HG03521 (cell line): Measurements from ENCODE around the gene TLE1.

Experiments used
- ATAC-seq: cut with Tn5 transposase; IDR thresholded peaks from one replicate; pipeline ENCODE4 v1.9.1; 2021; ENCODE audit warnings: mild to moderate bottlenecking, moderate library complexity; ENCODE audit not compliant: unreplicated experiment

TLE1 gene

DNA sequence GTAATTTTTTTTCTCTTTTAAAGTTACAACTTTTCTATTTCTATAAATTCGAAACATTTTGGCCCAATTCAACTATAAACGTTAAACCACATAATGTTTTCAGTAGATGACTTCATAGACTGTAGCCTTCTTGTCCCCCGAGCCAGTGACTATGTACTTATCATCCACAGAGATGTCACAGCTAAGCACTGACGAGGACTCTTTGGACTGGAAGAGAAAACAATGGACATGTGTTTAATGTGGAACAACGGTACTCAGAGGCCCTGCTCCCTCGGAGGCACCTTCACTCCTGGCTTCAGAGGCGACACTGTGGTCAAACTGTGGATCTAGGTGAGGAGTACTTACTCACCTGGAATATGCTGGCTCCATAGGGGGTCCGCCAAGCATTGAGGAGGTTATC, 105.2 kb downstream of the TLE1 start:
- no peak for ATAC-seq

DNA sequence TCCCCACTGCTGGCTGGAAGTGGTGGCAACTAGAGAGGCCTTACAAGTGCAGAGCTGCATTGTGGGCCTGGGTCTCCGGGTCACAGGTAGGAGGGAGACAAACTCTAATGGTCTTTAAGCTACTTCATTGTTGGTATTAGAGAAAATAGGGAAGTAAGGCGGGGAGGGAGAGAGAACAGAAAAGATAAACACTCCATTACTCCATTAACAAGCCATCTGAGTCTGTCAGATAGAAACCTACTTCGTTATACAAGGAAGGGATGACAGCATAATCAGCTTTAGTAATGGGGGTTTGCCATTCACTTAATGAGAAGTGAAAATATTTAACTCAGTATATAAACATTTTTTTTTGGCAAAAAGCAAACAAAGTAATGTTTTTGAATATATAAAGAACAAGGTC, 107.4 kb downstream of the TLE1 start:
- ATAC-seq: no peak

DNA sequence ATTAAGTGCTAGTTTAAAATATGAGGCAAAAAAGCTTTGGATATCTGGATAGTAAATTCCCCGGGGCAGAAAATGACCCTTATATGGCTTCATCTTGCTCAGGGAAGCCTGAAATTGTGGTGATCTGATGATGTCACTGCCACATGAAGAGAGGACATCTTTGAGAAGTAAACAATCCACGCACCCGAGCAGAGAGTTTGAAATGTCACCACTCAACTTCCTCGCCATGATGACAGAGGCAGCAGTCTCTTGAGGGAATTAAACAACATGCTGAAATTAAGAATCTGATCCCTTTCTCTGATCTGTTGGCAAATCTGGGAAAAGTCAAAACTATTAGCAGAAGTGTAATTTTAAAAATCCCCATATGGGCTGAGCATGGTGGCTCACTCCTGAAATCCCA, 110.0 kb downstream of the TLE1 start:
- no peak for ATAC-seq

DNA sequence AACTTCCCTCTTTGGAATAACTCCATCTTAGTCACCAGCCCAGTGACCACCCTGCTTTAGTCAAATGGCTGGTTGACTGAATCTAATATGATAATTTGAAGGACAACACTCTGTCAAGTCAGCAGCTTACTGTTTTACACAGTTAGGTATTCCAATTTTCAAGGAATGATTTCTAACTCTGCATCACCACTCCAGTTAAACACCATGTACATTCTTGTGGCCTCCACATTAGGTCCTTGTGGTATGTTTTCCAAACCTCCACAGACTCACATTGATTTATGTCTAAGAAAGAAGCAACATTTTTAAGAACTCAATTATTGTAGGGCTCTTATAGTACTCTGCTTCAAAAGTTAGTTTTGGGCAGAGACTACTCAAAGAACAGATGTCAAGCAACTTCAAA, 110.7 kb downstream of the TLE1 start:
- ATAC-seq: no peak

DNA sequence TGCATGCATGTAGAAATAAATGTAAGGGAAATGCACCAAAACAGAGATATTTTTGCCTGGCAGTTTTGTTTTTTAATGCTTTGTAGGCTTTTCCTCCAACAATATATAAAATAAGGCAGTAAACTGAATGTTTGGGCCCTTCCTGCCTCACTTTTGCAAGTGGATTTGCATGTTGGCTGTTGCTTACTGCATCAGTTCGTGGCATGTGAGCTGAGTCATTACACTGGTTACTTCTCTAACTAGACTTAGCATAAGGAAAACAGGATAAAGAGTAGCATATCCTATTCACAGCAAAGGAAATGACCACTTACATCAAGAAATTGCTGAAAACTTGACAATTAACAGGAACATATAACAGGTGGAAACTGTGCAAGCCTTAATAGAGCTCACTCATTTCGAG, 113.4 kb downstream of the TLE1 start:
- ATAC-seq: no peak

DNA sequence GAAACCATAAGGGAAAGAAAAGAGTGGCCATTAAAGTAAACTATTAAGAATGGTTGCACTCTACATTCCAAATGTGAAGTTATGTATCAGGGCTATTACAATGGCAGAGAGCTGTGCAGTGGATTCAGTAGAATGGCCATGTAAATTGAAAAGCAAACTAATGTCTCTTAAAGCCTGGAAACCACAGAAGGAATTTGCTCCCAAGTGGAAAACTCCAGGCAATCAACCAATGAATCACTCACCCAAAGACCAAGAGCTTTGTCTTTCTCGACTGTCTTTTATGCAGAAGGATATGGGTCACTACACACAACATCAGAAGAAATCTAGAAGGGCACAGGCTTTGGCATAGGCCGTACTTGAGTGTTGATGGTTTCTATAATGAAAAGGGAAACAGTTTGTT, 114.9 kb downstream of the TLE1 start:
- ATAC-seq: no peak

DNA sequence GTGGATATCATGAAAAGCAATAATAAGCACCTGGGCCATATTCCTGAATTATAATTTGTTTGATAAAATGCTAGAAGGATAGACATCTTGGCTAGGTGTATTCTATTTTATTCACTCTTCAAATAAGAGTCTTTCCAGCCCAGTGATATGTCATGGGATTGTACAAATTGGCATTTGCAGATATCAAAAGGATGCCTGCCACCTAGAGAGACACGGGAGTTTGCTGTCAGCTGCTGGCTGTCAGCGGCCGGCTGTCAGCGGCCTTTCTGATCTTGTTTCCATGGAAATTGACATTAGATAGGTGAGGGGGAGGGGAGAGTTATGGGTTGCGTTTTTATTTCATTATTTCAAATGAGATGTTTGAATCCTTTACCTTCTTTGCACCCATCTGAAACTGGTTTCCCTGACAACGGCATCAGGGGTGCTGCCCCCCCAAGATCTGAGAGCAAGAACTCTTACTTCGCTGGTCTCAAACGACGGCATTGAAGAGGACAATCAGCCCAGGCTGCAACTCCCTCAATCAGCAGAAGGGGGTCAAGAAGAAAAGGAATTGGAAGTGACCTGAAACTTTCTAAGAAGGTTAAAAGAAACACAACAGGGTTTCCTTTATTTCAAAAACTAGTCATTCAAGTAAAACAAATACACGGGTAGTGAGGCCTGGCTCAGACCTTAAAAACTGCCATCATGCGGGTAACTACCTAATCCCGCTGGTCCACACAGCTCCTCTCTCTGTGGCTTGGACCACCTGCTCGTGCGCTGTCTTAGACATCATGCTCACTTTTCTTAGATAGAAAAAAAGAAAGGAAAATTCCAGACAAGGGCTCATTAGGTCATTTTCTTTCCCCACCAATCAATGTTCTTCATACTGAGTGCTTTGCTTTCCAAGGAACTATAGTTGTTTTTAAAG, 115.7 kb downstream of the TLE1 start:
- no peak for ATAC-seq

DNA sequence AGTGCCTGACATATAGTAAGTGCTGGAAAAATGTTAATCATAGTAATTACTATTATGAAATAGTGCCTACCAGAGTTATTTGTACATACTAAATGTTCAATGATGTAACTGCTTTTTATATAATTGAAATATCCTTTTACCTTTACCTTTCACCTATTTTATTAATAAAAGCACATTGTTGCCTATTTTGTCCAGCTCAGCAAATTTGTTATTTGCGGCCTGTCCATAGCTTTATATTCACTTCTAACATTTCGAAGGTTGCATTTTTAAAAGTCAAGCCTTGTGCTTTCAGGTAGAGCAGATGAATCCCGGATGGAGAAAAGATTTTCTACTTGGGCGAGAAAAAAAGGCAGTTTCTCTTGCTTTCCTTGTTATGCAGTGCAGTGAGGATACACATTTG, 119.3 kb downstream of the TLE1 start:
- ATAC-seq: no peak

DNA sequence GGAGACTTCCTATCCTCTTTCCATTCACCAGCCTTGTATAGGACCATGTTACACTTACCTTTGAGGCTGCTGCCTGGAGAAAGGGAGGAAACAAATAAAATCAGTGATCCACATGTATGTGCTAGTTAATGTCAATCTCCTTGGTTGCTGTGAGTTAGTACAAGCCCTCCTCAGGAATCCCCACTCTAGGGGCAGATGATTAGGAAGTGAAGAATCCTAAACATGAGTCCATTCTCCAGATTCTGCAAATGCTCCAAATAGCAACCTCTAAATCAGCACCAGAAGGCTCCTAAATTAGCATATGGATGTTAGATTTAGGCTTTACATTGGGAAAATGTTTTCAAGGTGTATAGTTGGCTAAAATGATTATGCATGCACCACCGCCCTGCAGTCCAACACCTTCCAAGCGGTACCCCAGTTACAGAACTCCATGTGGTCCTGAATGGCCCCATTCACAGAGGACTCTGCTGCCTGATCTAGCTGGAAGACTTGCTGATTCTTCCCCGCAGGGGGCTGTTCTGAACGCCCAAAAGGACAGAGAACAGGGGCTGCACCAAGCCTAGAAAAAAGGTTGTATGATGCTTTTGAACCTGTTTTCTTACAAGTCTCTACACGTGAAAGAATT, 123.2 kb downstream of the TLE1 start:
- ATAC-seq: no peak

DNA sequence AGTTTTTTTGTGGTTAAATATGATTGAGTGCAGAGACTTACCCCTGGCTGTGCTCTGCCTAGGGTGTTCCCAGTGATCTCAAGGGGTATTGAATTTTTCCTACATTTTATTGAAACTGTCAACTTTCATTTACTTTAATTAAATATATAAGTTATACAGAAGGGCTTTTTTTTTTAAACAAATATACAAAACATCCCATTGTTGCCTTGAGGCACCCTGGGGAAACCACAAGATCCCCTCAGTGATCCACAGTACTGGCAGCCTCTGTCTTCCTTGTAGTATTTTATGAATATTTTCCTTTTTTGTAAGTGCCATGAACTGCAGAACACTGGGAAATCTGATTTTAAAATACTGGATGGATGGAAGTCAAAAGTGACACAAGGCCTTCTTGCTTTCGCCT, 123.7 kb downstream of the TLE1 start:
- no peak for ATAC-seq

DNA sequence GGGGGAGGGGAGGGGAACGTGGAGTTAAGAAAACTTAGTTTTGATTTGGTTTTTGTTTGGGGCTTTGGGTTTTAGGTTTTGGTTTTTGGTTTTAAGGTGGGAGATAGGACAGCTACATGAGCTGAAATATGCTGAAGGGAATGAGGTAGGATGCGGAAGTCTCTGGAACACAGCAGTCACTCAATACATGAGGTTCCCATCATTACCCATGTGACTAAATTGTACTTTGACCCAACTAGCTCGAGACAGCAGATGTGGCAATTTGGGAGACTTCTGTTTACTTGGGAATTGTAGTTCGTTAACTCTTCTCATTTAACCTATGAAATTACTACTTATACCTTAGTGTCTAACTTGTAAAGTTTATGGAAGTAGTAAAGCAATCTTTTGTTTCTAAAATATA, 124.2 kb downstream of the TLE1 start:
- no peak for ATAC-seq

DNA sequence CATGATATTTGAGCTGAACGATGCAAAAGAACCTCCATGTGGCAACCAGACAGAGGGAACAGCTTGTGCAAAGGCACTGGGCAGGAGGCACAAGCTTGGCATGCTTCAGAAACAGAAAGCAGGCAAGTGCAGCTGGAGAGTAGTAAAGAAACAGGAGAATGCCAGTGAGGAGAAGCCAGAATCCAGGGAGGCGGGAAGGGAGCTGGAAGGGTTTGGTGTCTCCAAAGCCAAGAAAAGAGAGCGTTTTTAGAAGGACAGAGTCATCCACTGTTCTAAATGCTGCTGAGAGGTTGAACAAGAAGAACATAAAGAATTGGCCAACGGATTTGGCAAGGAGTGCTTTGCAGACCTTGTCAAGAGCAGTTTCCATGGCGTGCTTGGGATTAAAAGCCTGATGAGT, 124.7 kb downstream of the TLE1 start:
- no peak for ATAC-seq

DNA sequence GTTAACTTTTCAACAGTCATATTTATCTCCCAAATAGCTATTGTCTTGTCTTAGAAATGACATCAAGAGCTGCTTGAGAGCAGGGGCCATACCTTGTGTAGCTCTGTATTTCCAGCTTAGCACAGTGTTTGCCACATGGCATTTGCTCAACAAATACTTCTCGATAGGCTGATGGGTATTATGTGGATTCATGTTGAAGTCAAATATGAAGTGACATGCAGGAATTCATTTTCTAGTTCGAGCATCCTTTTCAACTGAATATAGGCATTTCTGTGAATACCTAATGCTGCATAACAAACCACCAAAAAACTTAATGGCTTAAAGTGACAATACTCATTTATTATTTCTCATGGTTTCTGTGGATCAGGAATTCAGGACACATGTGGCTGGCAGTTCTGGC, 125.6 kb downstream of the TLE1 start:
- no peak for ATAC-seq

DNA sequence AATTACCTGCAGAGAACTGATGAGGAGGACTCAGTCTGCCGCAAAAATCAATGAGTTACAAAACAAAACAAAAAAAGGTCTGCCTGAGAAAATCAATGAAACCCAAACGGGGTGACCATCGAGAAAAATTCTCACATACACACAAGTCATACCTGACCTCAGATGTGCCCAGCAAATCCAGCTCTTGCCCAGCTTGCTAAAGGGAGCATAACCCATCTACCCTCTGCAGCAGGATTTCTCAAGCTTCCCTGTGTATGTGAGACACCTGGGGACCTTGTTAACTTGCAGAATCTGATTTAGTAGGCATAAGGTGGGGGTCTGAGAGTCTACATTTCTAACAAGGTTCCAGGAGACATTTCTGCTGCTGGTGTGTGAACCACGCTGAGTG, 126.3 kb downstream of the TLE1 start:
- no peak for ATAC-seq

DNA sequence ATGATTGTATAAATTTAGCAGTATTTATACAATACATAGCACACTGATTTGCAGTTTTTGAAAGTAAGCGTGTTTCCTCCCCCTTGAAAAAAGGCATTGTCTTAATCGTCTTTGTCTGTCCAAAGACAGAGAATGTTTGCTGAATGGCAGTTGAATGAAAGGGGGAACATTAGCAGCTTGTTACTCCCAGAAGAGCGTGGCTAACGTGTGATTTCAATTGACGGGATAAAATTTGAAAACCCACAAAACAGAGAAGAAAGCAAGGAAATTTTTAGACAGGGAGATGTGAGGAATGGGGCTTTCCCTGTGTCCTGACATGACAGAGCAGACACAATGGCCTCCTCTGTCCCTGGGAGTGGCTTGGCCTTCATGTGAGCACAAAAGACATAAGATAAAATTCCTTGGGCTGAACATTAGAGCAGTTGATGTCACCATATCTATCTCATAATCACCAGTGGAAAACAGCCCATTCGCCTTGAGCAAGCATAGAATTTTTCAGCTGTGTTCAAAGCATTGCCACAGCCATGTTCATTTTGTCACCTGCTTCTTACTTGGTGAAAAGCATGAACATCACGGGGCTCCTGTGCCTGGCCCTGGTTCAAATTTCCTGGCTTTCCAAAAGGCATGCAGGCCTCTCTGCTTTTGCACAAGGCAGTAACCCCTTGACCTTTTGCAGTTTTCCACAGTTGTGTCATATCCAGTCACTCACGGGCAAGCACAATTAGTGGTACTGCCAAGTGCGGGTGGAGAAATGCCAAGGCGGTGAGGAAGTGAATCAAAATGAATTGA, 126.9 kb downstream of the TLE1 start:
- ATAC-seq: no peak

DNA sequence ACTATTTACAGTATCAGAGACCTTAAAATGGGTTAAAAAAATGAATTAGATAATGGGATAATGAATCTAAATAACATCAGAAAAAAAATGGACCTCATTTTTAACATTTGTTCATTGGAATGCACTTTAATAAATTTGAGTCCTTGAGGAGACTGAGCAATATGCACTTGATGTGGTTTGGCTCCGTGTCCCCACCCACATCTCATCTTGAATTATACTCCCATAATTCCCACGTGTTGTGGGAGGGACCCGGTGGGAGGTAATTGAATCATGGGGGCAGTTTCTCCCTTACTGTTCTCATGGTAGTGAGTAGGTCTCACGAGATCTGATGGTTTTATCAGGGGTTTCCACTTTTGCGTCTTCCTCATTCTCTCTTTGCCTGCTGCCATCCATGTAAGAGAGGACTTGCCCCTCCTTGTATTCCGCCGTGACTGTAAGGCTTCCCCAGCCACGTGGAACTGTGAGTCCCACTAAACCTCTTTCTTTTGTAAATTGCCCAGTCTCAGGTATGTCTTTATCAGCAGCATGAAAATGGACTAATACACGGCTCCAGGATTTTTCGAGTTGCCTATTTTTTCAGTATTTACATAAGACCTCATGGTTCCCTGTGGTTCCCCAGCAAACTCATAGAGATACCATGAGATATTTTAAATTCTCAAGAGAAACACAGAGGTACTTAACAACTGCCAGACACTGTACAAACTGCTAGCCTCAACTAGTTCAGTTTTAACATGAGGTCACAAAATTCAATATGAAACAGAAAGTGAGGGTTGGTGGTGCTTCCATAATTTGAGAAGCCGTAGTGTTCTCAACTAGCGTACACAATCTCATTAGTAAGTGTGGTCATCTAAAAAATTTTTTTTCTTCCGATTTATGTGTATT, 128.3 kb downstream of the TLE1 start:
- ATAC-seq: no peak

DNA sequence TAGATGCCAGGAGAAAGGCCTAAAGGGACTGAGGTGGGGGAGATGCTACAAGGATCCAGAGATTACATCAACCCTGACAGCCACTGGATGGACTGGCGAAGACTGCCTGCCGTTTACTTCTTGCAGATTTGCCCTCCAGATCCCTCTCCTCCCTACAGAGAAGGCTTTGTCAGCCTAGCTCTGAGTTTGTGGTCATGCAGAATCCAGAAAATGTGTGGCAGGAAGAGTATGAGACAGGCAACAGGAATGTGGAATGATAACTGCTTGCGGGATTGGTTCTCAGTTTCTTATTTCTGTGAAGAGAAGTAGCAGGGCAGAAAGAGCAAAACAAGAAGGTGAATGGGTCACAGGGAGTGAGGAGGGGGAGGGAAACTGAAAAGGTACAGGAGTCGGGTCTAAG, 129.6 kb downstream of the TLE1 start:
- ATAC-seq: no peak

DNA sequence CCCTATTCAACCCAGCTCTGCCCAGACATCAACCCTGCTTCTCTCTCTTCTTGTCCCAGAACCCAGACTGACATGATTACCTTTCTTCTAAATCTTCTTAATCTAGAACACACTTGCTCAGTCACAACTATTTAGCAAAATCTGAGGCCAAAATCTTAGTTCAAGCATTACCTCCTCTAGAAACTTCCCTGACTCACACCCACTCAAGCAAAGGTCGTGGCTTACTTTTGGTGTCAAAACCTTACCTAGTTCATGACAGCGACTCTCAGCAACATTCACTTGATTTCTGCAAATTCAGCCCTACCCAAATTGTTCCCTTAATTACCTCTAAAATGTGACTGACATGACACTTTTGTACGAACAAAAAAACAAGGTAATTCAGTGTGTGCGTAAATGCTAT, 130.2 kb downstream of the TLE1 start:
- ATAC-seq: no peak

DNA sequence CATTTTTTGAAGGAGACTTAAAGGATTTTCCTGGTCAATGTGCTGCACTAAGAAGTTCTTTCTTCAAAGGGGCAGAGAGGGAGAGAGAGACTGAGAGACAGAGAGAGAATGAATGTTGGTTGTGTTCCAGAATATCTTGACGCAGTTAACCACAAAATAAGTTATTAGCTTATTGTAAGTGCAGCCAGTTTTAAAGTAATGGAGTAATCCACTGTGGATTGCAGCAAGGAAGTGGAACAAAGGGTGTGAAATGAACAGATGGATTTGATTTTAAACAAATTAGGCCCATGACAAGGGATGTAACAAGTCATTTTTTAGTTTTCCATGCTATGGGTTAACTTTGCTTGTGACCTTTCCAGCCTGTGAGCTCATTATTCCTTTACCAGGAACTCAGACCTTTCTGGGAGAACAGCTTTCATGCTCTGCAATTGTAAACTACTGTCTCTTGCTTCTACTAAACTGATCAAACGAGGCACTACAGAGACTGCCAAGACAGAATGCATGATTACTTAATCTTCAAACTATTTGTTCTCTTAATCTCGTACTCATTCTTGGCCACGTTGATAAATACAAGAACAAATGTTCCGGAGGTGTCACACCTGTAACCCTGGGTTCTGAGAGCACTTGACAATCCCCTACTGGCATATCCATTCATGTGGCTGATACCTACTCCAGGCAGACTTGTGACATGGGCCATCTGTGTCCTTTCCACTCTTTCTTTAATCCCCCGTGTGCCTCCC, 131.1 kb downstream of the TLE1 start:
- no peak for ATAC-seq

DNA sequence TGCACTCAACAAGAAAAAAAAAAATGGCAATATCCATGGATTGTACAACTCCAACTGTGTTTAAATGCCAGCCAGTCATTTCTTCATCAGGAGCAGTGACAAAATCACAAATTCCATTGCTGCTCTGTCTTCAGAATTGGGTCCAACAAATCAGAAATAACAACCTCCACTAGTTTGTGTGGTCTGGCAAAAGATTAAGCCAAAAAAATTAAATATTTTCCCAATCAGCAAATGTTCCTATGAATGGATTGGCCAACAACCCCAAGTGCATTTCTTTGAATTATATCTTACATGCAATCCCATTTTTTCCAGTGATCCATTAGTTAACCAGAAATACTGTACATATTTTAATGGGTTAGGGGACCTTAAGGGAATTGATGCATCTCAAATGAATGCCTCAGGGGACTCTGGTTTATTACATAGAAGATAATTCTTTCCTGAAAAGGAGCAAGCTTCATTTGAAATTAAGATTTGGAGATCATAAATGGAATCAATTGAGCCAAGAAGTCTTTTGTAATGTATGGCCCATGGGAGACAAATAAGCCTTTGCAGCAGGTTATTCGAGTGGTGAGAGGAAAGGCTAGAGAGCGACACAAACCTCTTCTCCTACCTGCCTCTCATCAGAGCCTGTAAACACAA, 131.8 kb downstream of the TLE1 start:
- no peak for ATAC-seq
